KOPT-K1 (cell line): ENCODE results near the gene OR9Q1.

Source experiments
- H3K27ac ChIP-seq: fragments of 200-600 bp; sonication (generic); 2 replicates; pipeline ENCODE4 v1.5.1; 2016; ENCODE audit warnings: antibody characterized with exemption, mild to moderate bottlenecking, low read depth, low read length; ENCODE audit not compliant: poor library complexity, severe bottlenecking
- H3K36me3 ChIP-seq: fragments of 200-600 bp; sonication (generic); 2 replicates; pipeline ENCODE4 v1.5.1; 2017; ENCODE audit warnings: antibody characterized with exemption, mild to moderate bottlenecking, low read length, moderate library complexity; ENCODE audit not compliant: insufficient read depth
- H3K9me3 ChIP-seq: fragments of 200-600 bp; sonication (generic); 2 replicates; pipeline ENCODE4 v1.5.1; 2017; ENCODE audit warnings: antibody characterized with exemption, low read length, mild to moderate bottlenecking; ENCODE audit not compliant: insufficient read depth, poor library complexity, severe bottlenecking

Gene OR9Q1

GRCh38 chr11:58059007-58059350 lies 35.3 kb downstream of the OR9Q1 start:
- no peak overlapping the region for H3K27ac ChIP-seq
- H3K9me3 ChIP-seq, result no peaks in the 10 kb centered on the region
- no peaks in the 10 kb centered on the region for H3K36me3 ChIP-seq

- Histone ChIP-seq H3K9me3 (no peaks in the 10 kb centered on the region), H3K36me3 (no peaks in the 10 kb centered on the region), H3K27ac (no peak overlapping the region)
Observed at GRCh38 chr11:58060535-58060934, 36.9 kb downstream of the OR9Q1 start.

GRCh38 chr11:58060939-58061672 lies 37.4 kb downstream of the OR9Q1 start:
- no peak overlapping the region for H3K27ac ChIP-seq
- H3K36me3 ChIP-seq, result no peaks in the 10 kb centered on the region
- no peaks in the 10 kb centered on the region for H3K9me3 ChIP-seq

- H3K9me3 ChIP-seq, result no peaks in the 10 kb centered on the region
- H3K27ac ChIP-seq, result no peak overlapping the region
- no peaks in the 10 kb centered on the region for H3K36me3 ChIP-seq
Observed at GRCh38 chr11:58061813-58062212, 38.1 kb downstream of the OR9Q1 start.

DNA sequence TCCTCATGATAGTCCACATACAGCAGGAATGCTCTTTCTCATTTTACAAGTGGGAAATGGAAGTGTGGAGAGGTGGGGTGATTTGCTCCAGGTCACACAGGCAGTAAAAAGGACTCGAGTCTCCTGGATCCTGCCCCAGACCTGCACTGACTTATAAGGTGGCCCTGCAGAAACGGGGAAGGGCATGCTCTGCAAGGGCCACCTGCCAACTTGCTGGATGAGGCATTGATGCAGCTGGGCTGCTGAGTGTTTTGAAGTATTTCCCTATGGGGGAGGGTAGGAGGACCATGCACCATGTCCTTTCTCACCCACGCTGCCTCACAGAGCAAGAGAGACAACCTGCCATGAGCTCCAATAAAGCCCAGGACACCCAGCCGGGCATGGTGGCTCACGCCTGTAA lies 44.0 kb downstream of the OR9Q1 start:
- Histone ChIP-seq H3K9me3 (no peaks in the 10 kb centered on the region), H3K27ac (no peak overlapping the region), H3K36me3 (no peaks in the 10 kb centered on the region)

DNA sequence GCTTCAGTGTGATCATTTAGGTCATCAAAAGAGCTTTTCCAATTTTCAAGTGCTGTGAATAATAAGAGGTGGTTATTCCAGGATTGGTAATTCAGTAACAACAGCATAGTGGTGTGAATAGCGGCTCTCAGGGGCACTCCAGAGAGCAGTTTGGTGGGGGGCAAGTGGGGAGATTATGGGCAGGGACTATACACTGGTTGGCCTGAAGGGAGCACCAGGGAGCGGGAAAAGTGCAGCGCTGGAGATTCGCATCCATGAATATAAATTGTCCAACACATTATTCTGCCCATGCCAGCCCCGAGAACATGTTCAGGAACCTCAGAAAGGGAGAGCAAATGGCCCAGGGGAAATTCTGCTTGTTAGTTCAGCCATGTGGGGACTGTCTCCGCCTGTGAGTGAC lies 45.0 kb downstream of the OR9Q1 start:
- Histone ChIP-seq H3K9me3 (no peaks in the 10 kb centered on the region), H3K27ac (no peak overlapping the region), H3K36me3 (no peaks in the 10 kb centered on the region)

- Histone ChIP-seq H3K9me3 (no peaks in the 10 kb centered on the region), H3K27ac (no peak overlapping the region), H3K36me3 (no peaks in the 10 kb centered on the region)
Observed at GRCh38 chr11:58070585-58070984, 46.9 kb downstream of the OR9Q1 start.

DNA sequence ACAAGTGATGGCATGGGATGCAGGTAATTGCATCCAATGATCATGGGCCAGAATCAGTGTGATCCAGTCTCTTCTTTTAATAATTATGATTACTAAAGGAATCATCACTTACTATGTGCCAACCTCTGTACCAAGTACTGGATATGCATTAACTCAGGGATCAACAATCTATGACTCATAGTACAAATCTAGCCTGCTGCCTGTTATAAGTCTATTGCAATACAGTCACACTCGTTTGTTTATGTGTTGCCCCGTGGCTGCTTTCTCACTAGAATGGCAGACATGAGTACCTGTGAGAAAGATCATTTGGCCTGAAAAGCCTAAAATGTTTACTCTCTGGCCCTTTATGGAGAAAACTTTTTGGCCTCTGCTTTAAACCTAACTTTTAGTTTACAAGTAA lies 52.1 kb downstream of the OR9Q1 start:
- Histone ChIP-seq H3K9me3 (no peaks in the 10 kb centered on the region), H3K36me3 (no peaks in the 10 kb centered on the region), H3K27ac (no peak overlapping the region)

DNA sequence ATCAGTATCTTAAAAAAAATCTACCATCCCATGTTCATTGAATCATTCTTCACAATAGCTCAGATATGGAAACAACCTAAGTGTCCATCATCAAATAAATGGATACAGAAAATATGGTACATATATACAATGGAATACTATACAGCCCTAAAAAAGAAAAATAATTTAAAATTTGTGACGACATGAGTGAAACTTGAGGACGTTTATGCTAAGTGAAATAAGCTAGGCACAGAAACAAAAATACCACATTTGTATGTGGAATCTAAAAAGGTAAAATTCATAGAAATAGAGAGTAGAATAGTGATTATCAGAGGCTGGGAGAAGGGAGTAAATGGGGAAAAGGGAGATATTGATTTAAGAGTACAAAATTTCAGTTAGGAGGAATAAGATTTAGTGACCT lies 62.8 kb downstream of the OR9Q1 start:
- H3K27ac ChIP-seq, result no peak overlapping the region
- H3K36me3 ChIP-seq, result no peaks in the 10 kb centered on the region
- no peaks in the 10 kb centered on the region for H3K9me3 ChIP-seq

- H3K9me3 ChIP-seq, result no peaks in the 10 kb centered on the region
- H3K36me3 ChIP-seq, result no peaks in the 10 kb centered on the region
Observed at GRCh38 chr11:58097437-58097836, 73.8 kb downstream of the OR9Q1 start.

DNA sequence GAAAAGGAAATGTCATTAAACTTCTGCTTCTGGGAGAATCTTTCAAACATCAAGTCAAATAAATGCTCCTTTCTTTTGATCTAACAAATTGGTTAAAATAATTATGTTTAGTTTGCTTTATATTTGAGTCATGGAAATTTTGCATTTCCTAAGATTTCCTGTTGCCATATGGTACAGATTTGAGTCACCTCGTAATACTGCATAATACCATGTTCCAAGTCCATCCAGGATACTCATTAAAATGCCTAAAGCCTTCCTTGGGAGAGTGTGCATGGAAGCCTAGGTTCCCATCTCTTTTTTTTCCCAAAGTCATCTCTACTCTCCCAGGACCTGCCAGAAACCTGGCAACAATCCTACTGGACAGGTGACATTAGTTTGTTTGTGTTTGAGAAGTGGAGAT lies 97.4 kb downstream of the OR9Q1 start:
- H3K9me3 ChIP-seq, result no peaks in the 10 kb centered on the region
- no peak overlapping the region for H3K27ac ChIP-seq
- H3K36me3 ChIP-seq, result no peaks in the 10 kb centered on the region

More at GRCh38 chr11:58097437-58097836, 73.8 kb downstream of the OR9Q1 start:
- H3K27ac ChIP-seq, result no peak overlapping the region

DNA sequence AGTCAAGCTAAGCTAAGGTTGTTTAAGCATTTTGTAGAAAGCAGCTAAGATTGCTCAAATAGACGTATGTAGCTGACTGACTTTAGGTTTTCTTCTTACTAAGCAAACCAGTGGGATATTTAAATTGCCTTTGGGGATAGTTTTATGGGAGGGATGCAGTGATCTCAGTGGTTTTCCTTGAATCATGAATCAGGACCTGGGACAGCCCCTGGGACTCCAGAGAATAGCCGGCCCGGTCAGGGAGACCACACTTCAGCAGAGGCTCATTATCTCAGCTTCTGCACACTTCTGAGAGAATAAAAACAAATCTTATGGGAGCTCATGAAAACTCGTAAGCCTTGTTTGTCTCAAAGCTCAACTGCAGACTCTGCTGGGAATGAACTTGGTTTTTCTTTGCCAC lies 101.8 kb downstream of the OR9Q1 start, which contains the start of gene OR9I1:
OR9I1 (minus strand) TSS at position 62 of the 400 bp plus-strand sequence. CDS start 6,086 bp downstream, outside the sequence.
- no peaks in the 10 kb centered on the region for H3K36me3 ChIP-seq
- no peaks in the 10 kb centered on the region for H3K9me3 ChIP-seq
- no peak within 1 kb of the TSS for H3K27ac ChIP-seq

DNA sequence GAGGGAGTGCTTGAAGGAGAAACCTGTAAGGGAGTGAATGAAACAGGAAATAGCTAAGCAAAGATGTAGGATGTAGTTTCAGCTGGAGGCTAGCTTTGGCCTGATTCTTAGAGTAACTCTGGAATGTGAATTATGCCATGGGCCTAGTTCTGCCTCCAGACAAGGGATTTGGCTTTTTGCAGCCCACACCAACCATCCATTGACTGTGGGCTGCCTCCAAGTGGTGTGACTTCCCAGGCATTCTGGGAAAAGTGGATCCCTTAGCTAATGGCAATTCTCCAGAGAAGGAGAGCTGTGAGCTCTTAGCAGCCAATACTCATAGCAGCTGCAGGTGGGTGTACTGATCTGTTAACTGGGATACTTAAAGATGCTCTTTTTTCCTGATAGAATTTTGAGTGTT lies 103.7 kb downstream of the OR9Q1 start:
- no peaks in the 10 kb centered on the region for H3K36me3 ChIP-seq
- H3K27ac ChIP-seq, result no peak overlapping the region
- no peaks in the 10 kb centered on the region for H3K9me3 ChIP-seq

GRCh38 chr11:58133309-58134076 lies 109.8 kb downstream of the OR9Q1 start:
- no peaks in the 10 kb centered on the region for H3K9me3 ChIP-seq
- no peaks in the 10 kb centered on the region for H3K36me3 ChIP-seq
- H3K27ac ChIP-seq, result no peak overlapping the region

GRCh38 chr11:58134151-58134550 lies 110.5 kb downstream of the OR9Q1 start:
- H3K36me3 ChIP-seq, result no peaks in the 10 kb centered on the region
- H3K9me3 ChIP-seq, result no peaks in the 10 kb centered on the region
- no peak overlapping the region for H3K27ac ChIP-seq

GRCh38 chr11:58135171-58135570 lies 111.5 kb downstream of the OR9Q1 start:
- no peaks in the 10 kb centered on the region for H3K9me3 ChIP-seq
- no peaks in the 10 kb centered on the region for H3K36me3 ChIP-seq
- no peak overlapping the region for H3K27ac ChIP-seq
